HG03521 (cell line): Measurements from ENCODE around the gene WDR3.

Source experiments
- ATAC-seq: cut with Tn5 transposase; IDR thresholded peaks from one replicate; pipeline ENCODE4 v1.9.1; 2021; ENCODE audit warnings: mild to moderate bottlenecking, moderate library complexity; ENCODE audit not compliant: unreplicated experiment

WDR3 gene

GRCh38 chr1:117942293-117942692, 12.8 kb downstream of the WDR3 start:
- ATAC-seq, result no peak

- no peak for ATAC-seq
Observed at GRCh38 chr1:117952386-117952785, 22.8 kb downstream of the WDR3 start.

GRCh38 chr1:117959364-117959763, 29.8 kb downstream of the WDR3 start:
- ATAC-seq, result no peak

GRCh38 chr1:117964290-117965038, 34.9 kb downstream of the WDR3 start:
- ATAC-seq, result no peak

GRCh38 chr1:117967477-117967876, 37.9 kb downstream of the WDR3 start:
- ATAC-seq, result no peak

GRCh38 chr1:117967881-117968280, 38.3 kb downstream of the WDR3 start:
- ATAC-seq, result no peak

GRCh38 chr1:117970252-117970651, 40.7 kb downstream of the WDR3 start:
- no peak for ATAC-seq

GRCh38 chr1:117971777-117972176, 42.2 kb downstream of the WDR3 start:
- no peak for ATAC-seq

GRCh38 chr1:117976381-117976780, 46.8 kb downstream of the WDR3 start:
- ATAC-seq, result no peak

- no peak for ATAC-seq
Observed at GRCh38 chr1:117981455-117982192, 52.1 kb downstream of the WDR3 start.

GRCh38 chr1:117985239-117985638, 55.7 kb downstream of the WDR3 start:
- ATAC-seq, result no peak

- ATAC-seq, result no peak
Observed at GRCh38 chr1:117985973-117986372, 56.4 kb downstream of the WDR3 start.

- ATAC-seq, result no peak
Observed at GRCh38 chr1:118004312-118004711, 74.8 kb downstream of the WDR3 start.

- no peak for ATAC-seq
Observed at GRCh38 chr1:118007391-118007790, 77.9 kb downstream of the WDR3 start.

GRCh38 chr1:118008011-118008410, 78.5 kb downstream of the WDR3 start:
- no peak for ATAC-seq

GRCh38 chr1:118012515-118013124, 83.1 kb downstream of the WDR3 start:
- ATAC-seq, result no peak

GRCh38 chr1:118013336-118013735, 83.8 kb downstream of the WDR3 start:
- ATAC-seq, result no peak

- no peak for ATAC-seq
Observed at GRCh38 chr1:118013938-118014337, 84.4 kb downstream of the WDR3 start.
